ENCODE measurements around the gene GNAI3. TPM values are rescaled to one million over a fixed set of nuclear protein-coding genes. Genes with fewer than 3 reads are reported as not detected.

The GNAI3 gene
- total and polyA plus RNA-seq, 2 of the 13 experiments (the other 11 are each of a cell fraction or from before 2014, with no cell fraction given): 4.3 to 9.0 TPM

GRCh38 chr1:109513110-109513710, 35.2 kb upstream of the GNAI3 start:
- CTCF ChIA-PET (ENCODE audit: low intra/inter-chr PET ratio, low total read pairs): no interaction called here
- TF ChIP-seq ZNF792 (CRISPR knock-in tag; IDR thresholded peaks at IDR 0.05): no peak
- TF ChIP-seq NAIF1 (CRISPR knock-in tag; IDR thresholded peaks at IDR 0.05; ENCODE audit: borderline replicate concordance): no peak
- no peak for TF ChIP-seq EHMT2 (IDR thresholded peaks at IDR 0.05; ENCODE audit: borderline replicate concordance, low read depth, low read length)
- TF ChIP-seq FOXP4 (CRISPR knock-in tag; IDR thresholded peaks at IDR 0.05): no peak
- TF ChIP-seq BORCS8-MEF2B (CRISPR knock-in tag; IDR thresholded peaks at IDR 0.05): no peak
- no peak for TF ChIP-seq ZFX (CRISPR knock-in tag; IDR thresholded peaks at IDR 0.05; ENCODE audit: low read depth)
- TF ChIP-seq, protein P1, sequence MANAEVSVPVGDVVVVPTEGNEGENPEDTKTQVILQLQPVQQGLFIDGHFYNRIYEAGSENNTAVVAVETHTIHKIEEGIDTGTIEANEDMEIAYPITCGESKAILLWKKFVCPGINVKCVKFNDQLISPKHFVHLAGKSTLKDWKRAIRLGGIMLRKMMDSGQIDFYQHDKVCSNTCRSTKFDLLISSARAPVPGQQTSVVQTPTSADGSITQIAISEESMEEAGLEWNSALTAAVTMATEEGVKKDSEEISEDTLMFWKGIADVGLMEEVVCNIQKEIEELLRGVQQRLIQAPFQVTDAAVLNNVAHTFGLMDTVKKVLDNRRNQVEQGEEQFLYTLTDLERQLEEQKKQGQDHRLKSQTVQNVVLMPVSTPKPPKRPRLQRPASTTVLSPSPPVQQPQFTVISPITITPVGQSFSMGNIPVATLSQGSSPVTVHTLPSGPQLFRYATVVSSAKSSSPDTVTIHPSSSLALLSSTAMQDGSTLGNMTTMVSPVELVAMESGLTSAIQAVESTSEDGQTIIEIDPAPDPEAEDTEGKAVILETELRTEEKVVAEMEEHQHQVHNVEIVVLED (CRISPR knock-in tag; IDR thresholded peaks at IDR 0.05; ENCODE audit: borderline replicate concordance): no peak
- TF ChIP-seq SKI (IDR thresholded peaks at IDR 0.05; ENCODE audit: partially characterized antibody): no peak
- TF ChIP-seq GPN1 (CRISPR knock-in tag; IDR thresholded peaks at IDR 0.05; ENCODE audit: borderline replicate concordance): no peak
- TF ChIP-seq, protein P2, sequence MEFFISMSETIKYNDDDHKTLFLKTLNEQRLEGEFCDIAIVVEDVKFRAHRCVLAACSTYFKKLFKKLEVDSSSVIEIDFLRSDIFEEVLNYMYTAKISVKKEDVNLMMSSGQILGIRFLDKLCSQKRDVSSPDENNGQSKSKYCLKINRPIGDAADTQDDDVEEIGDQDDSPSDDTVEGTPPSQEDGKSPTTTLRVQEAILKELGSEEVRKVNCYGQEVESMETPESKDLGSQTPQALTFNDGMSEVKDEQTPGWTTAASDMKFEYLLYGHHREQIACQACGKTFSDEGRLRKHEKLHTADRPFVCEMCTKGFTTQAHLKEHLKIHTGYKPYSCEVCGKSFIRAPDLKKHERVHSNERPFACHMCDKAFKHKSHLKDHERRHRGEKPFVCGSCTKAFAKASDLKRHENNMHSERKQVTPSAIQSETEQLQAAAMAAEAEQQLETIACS (CRISPR knock-in tag; IDR thresholded peaks at IDR 0.05): no peak
- no peak for TF ChIP-seq ZNF891 (CRISPR knock-in tag; IDR thresholded peaks at IDR 0.05)
- no peak for TF ChIP-seq SMARCC2 (IDR thresholded peaks at IDR 0.05)
- TF ChIP-seq ZNF512 (CRISPR knock-in tag; IDR thresholded peaks at IDR 0.05): no peak
- no peak for TF ChIP-seq ARID2 (CRISPR knock-in tag; IDR thresholded peaks at IDR 0.05; ENCODE audit: borderline replicate concordance)

More at GRCh38 chr1:109513110-109513710, 35.2 kb upstream of the GNAI3 start:
- no peak overlapping the region for H3K27ac ChIP-seq (ENCODE audit: extremely low read length, insufficient read depth, low read length)
- peaks cover 0 to 19% of the 10 kb centered on the region in 2 experiments; a peak in 2 of 5 replicates for H3K27me3 ChIP-seq (ENCODE audit: control insufficient read depth in 1 of 2, insufficient read depth in 2 of 2, low read length in 2 of 2)
- FAIRE-seq: no peak
- no TSS peak for BruUV-seq (replicated peaks)
- H3K36me3 ChIP-seq (replicated peaks in 1 of 2; ENCODE audit: control insufficient read depth in 1 of 2, insufficient read depth in 2 of 2, low read length in 2 of 2): no peaks in the 10 kb centered on the region
- H3K4me1 ChIP-seq (ENCODE audit: insufficient read depth, low read length): peaks cover 38% of the 10 kb centered on the region
- 87% methylated on average over 2 of the region's 2 CpGs for WGBS (ENCODE audit: low lambda C conversion rate)
- in situ Hi-C loops (cut with HindIII; ENCODE audit: extremely low pct_ligation_motif_present, low pct_unique_long_range_greater_than_20kb) (no loop called here), intact Hi-C loops (cut with micrococcal nuclease; ENCODE audit: unreplicated experiment) (no loop called here)
- no peak overlapping the region for H3K4me2 ChIP-seq (ENCODE audit: low read depth, low read length)
- H3K4me3 ChIP-seq (replicated peaks in 1 of 3; ENCODE audit: insufficient read depth in 1 of 3, low read depth in 2 of 3, low read length in 3 of 3): no peak overlapping the region
- DNase-seq (ENCODE audit: low spot score): no peak
- no peak overlapping the region for H3K9ac ChIP-seq (ENCODE audit: insufficient read depth, low read depth, low read length)
- H3K79me2 ChIP-seq (ENCODE audit: insufficient read depth, low read length): no peaks in the 10 kb centered on the region
- no peak overlapping the region for H2AFZ ChIP-seq (ENCODE audit: low read length)
- no peaks in the 10 kb centered on the region for H4K20me1 ChIP-seq (ENCODE audit: insufficient read depth, low read length)
- POLR2A ChIA-PET: interaction anchor here (0.8 kb wide), 1 partner anchor 25 kb away, joined by 3 read pairs; no protein-coding TSS in a partner anchor
- ATAC-seq: no peak
- no peaks in the 10 kb centered on the region for H3K9me3 ChIP-seq (ENCODE audit: low read length)
